Measurements from ENCODE around the gene LCE4A. TPM values are rescaled to one million over a fixed set of nuclear protein-coding genes. Genes with fewer than 3 reads are reported as not detected.

LCE4A gene
- total and polyA plus RNA-seq, 2 experiments from 2014 or later, result not detected

DNA sequence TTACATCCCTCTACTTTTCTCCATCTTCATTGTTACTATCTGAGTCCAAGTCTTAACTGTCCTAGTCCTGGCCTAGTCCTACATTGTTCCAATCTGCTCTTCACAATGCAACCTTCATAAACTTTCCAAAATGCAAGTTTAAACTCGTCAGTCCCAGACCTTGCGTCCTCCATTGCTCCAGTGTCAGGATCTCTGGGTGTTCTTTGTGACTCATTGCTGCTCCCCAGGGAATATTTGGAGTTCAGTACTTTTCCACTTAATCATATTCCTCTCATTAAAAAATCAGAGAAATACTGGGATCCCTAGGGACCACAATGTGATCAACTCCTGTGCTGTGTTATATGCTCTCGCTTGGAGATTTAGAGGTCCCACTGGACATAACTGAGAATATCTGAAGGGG lies 31.9 kb downstream of the LCE4A start:
- H3K4me1 Mint-ChIP-seq, result peaks cover 4% of the 10 kb centered on the region; the same call in 2 of the 3 replicates
- Histone ChIP-seq H2AFZ (peak overlapping the region; percentile 6; the same call in 1 of the 2 replicates), H3K27ac (ENCODE audit: low read depth) (no peak overlapping the region), H4K20me1 (replicated peaks; ENCODE audit: insufficient read depth) (no peaks in the 10 kb centered on the region), H3K27me3 (ENCODE audit: insufficient read depth) (no peaks in the 10 kb centered on the region), H3K4me2 (no peak overlapping the region), H3K9me2 (ENCODE audit: insufficient read depth) (peaks cover 15% of the 10 kb centered on the region), H3K4me1 (ENCODE audit: insufficient read depth) (peaks cover 8% of the 10 kb centered on the region; the same call in 1 of the 2 replicates), H3K36me3 (ENCODE audit: insufficient read depth) (no peaks in the 10 kb centered on the region), H3K4me3 (no peak overlapping the region), H3K79me2 (replicated peaks; ENCODE audit: insufficient read depth) (no peaks in the 10 kb centered on the region), H3F3A (replicated peaks; ENCODE audit: low read depth) (no peaks in the 10 kb centered on the region)
- peaks cover 6% of the 10 kb centered on the region for H3K27me3 Mint-ChIP-seq (ENCODE audit: insufficient read depth, low read depth, poor library complexity)
- DNase-seq (ENCODE audit: low spot score), result no peak
- H3K4me3 Mint-ChIP-seq, result no peak overlapping the region
- no peaks in the 10 kb centered on the region; the same call in 2 of the 3 replicates for H3K9me3 Mint-ChIP-seq
- H3K27ac Mint-ChIP-seq, result no peak overlapping the region
- H3K36me3 Mint-ChIP-seq (ENCODE audit: low read depth), result no peaks in the 10 kb centered on the region
- TF ChIP-seq, protein P1, sequence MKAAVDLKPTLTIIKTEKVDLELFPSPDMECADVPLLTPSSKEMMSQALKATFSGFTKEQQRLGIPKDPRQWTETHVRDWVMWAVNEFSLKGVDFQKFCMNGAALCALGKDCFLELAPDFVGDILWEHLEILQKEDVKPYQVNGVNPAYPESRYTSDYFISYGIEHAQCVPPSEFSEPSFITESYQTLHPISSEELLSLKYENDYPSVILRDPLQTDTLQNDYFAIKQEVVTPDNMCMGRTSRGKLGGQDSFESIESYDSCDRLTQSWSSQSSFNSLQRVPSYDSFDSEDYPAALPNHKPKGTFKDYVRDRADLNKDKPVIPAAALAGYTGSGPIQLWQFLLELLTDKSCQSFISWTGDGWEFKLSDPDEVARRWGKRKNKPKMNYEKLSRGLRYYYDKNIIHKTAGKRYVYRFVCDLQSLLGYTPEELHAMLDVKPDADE (IDR thresholded peaks at IDR 0.05), result no peak
- TF ChIP-seq EZH2 (IDR thresholded peaks at IDR 0.05; ENCODE audit: low read depth, unreplicated experiment), result no peak
- TF ChIP-seq POLR2AphosphoS5 (IDR thresholded peaks at IDR 0.05; ENCODE audit: low read depth), result no peak
- TF ChIP-seq NANOG (IDR thresholded peaks at IDR 0.05; ENCODE audit: borderline replicate concordance), result no peak
- TF ChIP-seq ZNF331 (CRISPR knock-in tag; IDR thresholded peaks at IDR 0.05; ENCODE audit: low read depth), result no peak
- TF ChIP-seq JUNB (IDR thresholded peaks at IDR 0.05; ENCODE audit: unreplicated experiment), result no peak
- no peak for TF ChIP-seq STAT1 (IDR thresholded peaks at IDR 0.05; ENCODE audit: unreplicated experiment)
- no peak for TF ChIP-seq EZH2phosphoT487 (IDR thresholded peaks at IDR 0.05; ENCODE audit: unreplicated experiment)
- TF ChIP-seq, protein P2, sequence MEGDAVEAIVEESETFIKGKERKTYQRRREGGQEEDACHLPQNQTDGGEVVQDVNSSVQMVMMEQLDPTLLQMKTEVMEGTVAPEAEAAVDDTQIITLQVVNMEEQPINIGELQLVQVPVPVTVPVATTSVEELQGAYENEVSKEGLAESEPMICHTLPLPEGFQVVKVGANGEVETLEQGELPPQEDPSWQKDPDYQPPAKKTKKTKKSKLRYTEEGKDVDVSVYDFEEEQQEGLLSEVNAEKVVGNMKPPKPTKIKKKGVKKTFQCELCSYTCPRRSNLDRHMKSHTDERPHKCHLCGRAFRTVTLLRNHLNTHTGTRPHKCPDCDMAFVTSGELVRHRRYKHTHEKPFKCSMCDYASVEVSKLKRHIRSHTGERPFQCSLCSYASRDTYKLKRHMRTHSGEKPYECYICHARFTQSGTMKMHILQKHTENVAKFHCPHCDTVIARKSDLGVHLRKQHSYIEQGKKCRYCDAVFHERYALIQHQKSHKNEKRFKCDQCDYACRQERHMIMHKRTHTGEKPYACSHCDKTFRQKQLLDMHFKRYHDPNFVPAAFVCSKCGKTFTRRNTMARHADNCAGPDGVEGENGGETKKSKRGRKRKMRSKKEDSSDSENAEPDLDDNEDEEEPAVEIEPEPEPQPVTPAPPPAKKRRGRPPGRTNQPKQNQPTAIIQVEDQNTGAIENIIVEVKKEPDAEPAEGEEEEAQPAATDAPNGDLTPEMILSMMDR (conservative IDR thresholded peaks at IDR 0.05; ENCODE audit: low read depth in 2 of 2), result no peak
- TF ChIP-seq, protein P3, sequence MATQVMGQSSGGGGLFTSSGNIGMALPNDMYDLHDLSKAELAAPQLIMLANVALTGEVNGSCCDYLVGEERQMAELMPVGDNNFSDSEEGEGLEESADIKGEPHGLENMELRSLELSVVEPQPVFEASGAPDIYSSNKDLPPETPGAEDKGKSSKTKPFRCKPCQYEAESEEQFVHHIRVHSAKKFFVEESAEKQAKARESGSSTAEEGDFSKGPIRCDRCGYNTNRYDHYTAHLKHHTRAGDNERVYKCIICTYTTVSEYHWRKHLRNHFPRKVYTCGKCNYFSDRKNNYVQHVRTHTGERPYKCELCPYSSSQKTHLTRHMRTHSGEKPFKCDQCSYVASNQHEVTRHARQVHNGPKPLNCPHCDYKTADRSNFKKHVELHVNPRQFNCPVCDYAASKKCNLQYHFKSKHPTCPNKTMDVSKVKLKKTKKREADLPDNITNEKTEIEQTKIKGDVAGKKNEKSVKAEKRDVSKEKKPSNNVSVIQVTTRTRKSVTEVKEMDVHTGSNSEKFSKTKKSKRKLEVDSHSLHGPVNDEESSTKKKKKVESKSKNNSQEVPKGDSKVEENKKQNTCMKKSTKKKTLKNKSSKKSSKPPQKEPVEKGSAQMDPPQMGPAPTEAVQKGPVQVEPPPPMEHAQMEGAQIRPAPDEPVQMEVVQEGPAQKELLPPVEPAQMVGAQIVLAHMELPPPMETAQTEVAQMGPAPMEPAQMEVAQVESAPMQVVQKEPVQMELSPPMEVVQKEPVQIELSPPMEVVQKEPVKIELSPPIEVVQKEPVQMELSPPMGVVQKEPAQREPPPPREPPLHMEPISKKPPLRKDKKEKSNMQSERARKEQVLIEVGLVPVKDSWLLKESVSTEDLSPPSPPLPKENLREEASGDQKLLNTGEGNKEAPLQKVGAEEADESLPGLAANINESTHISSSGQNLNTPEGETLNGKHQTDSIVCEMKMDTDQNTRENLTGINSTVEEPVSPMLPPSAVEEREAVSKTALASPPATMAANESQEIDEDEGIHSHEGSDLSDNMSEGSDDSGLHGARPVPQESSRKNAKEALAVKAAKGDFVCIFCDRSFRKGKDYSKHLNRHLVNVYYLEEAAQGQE (IDR thresholded peaks at IDR 0.05; ENCODE audit: unreplicated experiment), result no peak
- no peak for TF ChIP-seq ZNF114 (CRISPR knock-in tag; IDR thresholded peaks at IDR 0.05)
- TF ChIP-seq CREB1 (CRISPR knock-in tag; IDR thresholded peaks at IDR 0.05; ENCODE audit: low read depth), result no peak
- TF ChIP-seq, protein P4, sequence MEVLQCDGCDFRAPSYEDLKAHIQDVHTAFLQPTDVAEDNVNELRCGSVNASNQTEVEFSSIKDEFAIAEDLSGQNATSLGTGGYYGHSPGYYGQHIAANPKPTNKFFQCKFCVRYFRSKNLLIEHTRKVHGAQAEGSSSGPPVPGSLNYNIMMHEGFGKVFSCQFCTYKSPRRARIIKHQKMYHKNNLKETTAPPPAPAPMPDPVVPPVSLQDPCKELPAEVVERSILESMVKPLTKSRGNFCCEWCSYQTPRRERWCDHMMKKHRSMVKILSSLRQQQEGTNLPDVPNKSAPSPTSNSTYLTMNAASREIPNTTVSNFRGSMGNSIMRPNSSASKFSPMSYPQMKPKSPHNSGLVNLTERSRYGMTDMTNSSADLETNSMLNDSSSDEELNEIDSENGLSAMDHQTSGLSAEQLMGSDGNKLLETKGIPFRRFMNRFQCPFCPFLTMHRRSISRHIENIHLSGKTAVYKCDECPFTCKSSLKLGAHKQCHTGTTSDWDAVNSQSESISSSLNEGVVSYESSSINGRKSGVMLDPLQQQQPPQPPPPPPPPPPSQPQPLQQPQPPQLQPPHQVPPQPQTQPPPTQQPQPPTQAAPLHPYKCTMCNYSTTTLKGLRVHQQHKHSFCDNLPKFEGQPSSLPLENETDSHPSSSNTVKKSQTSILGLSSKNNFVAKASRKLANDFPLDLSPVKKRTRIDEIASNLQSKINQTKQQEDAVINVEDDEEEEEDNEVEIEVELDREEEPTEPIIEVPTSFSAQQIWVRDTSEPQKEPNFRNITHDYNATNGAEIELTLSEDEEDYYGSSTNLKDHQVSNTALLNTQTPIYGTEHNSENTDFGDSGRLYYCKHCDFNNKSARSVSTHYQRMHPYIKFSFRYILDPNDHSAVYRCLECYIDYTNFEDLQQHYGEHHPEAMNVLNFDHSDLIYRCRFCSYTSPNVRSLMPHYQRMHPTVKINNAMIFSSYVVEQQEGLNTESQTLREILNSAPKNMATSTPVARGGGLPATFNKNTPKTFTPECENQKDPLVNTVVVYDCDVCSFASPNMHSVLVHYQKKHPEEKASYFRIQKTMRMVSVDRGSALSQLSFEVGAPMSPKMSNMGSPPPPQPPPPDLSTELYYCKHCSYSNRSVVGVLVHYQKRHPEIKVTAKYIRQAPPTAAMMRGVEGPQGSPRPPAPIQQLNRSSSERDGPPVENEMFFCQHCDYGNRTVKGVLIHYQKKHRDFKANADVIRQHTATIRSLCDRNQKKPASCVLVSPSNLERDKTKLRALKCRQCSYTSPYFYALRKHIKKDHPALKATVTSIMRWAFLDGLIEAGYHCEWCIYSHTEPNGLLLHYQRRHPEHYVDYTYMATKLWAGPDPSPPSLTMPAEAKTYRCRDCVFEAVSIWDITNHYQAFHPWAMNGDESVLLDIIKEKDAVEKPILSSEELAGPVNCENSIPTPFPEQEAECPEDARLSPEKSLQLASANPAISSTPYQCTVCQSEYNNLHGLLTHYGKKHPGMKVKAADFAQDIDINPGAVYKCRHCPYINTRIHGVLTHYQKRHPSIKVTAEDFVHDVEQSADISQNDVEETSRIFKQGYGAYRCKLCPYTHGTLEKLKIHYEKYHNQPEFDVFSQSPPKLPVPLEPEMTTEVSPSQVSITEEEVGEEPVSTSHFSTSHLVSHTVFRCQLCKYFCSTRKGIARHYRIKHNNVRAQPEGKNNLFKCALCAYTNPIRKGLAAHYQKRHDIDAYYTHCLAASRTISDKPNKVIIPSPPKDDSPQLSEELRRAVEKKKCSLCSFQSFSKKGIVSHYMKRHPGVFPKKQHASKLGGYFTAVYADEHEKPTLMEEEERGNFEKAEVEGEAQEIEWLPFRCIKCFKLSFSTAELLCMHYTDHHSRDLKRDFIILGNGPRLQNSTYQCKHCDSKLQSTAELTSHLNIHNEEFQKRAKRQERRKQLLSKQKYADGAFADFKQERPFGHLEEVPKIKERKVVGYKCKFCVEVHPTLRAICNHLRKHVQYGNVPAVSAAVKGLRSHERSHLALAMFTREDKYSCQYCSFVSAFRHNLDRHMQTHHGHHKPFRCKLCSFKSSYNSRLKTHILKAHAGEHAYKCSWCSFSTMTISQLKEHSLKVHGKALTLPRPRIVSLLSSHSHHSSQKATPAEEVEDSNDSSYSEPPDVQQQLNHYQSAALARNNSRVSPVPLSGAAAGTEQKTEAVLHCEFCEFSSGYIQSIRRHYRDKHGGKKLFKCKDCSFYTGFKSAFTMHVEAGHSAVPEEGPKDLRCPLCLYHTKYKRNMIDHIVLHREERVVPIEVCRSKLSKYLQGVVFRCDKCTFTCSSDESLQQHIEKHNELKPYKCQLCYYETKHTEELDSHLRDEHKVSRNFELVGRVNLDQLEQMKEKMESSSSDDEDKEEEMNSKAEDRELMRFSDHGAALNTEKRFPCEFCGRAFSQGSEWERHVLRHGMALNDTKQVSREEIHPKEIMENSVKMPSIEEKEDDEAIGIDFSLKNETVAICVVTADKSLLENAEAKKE (CRISPR knock-in tag; IDR thresholded peaks at IDR 0.05), result no peak
- no peak for ATAC-seq

All from GM23338 (cell line).